ENCODE data around the gene CLEC17A. TPM values are rescaled to one million over a fixed set of nuclear protein-coding genes. Genes with fewer than 3 reads are reported as not detected.

Gene CLEC17A
- polyA plus RNA-seq, 2 of the 4 experiments (the other 2 are of a cell fraction) = not detected

DNA sequence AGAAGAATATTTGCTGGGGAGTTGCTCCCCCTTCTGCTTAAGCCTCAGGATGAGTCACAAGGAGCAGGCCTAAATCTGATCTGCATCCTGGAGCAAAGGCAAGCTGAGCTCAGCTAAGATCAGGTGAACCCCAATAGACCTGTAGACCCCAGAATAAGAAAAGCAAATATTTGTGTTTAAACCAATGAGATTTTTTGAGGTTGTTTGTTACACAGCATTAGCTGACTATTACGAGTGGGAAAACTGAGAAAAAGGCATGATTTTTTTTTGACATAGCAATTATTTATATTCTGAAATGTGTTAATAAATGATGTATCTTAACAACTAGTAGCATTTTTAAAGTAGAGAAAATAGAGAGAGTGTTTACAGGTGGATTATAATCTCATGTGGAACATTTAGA lies 46.7 kb downstream of the CLEC17A start (continued):
- TF ChIP-seq E2F6 (IDR thresholded peaks at IDR 0.05; ENCODE audit: borderline replicate concordance, low read depth) = no peak
- TF ChIP-seq USF2 (IDR thresholded peaks at IDR 0.05) = no peak

DNA sequence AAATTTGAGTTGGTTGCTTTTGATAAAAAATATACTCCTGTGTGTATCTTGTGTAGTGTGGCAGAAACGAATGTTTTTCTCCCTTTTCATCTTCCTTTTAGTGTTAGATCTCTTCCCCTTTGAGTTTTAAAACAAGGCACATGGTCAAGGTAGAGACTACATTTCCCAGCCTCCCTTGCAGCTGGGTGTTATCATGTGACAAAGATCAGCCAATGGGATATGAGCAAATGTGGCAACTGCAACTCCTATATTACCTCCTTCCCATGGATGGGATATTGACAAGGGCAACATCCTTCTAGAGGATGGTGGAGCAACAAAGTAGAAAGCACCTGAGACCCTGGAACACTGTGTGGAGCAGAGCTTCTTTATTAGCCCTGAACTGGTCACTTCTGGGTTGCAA lies 49.4 kb downstream of the CLEC17A start:
- Histone ChIP-seq H3K4me1 (no peaks in the 10 kb centered on the region), H3K9me3 (no peaks in the 10 kb centered on the region; the same call in 2 of the 3 replicates), H3K4me2 (no peak overlapping the region), H3K27ac (no peak overlapping the region), H3K4me3 (no peak overlapping the region)
- ChIA-PET CTCF (interaction anchor here (0.6 kb wide), 1 partner anchor 349 kb away, joined by 4 read pairs; no protein-coding TSS in a partner anchor), POLR2A (no interaction called here)
- TF ChIP-seq ZNF302 (CRISPR knock-in tag; IDR thresholded peaks at IDR 0.05) (no peak), USF2 (IDR thresholded peaks at IDR 0.05) (peak; percentile 25; the same call in 1 of the 2 replicates)
- DNase-seq (ENCODE audit: low read depth in 1 of 2, low spot score in 1 of 2) = peak; percentile 19 to 45
- WGBS (ENCODE audit: missing lambda C conversion rate) = 0% methylated on average over 1 of the region's 1 CpG
- FAIRE-seq = no peak
- peak in 1 of 2 experiments; percentile 40; a peak in 2 of 6 replicates for ATAC-seq

DNA sequence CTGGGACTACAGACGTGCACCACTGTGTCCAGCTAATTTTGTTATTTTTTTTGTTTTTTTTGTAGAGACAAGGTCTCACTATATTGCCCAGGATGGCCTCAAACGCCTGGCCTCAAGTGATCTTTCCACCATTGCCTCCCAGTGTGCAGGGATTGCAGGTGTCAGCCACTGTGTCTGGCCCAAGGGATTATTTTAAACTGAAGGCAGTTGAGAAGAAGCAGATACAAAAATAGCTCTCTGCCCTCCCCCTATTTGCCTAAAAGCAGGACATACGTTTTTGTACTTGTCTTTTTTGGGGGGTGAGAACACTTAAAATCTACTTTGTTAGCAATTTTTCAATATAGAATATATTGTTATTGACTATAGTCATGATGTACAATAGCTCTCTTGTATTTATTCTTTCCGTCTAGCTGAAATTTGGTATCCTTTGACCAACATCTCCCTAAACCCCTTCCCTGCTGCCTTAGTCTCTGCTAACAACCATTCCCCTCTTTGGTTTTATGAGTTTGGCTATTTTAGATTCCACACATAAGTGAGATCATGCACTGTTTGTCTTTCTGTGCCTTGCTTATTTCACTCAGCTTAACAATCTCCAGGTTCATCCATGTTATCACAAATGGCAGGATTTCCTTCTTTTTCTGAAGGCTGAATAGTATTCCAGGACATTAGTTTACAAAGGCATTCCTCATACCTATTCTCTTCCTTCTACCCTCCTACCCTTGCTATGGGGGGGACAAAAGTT lies 56.8 kb downstream of the CLEC17A start:
- 20% methylated on average over 4 of the region's 4 CpGs for WGBS (ENCODE audit: missing lambda C conversion rate)
- TF ChIP-seq HEYL (CRISPR knock-in tag; IDR thresholded peaks at IDR 0.05) (no peak), KDM5A (IDR thresholded peaks at IDR 0.05) (no peak), POLR2AphosphoS2 (conservative IDR thresholded peaks at IDR 0.05; ENCODE audit: low read length) (no peak), TFCP2L1 (CRISPR knock-in tag; IDR thresholded peaks at IDR 0.05) (no peak), ESRRA (IDR thresholded peaks at IDR 0.05; ENCODE audit: borderline replicate concordance, low read length) (no peak), CHD4 (IDR thresholded peaks at IDR 0.05; ENCODE audit: borderline replicate concordance) (no peak), ZFP36 (IDR thresholded peaks at IDR 0.05; ENCODE audit: borderline replicate concordance, partially characterized antibody) (no peak), HDAC2 (IDR thresholded peaks at IDR 0.05) (no peak), POLR2A (IDR thresholded peaks at IDR 0.05; ENCODE audit: low read length) (no peak), EHF (CRISPR knock-in tag; IDR thresholded peaks at IDR 0.05) (no peak), NPAS2 (CRISPR knock-in tag; IDR thresholded peaks at IDR 0.05; ENCODE audit: borderline replicate concordance) (no peak), REST (IDR thresholded peaks at IDR 0.05) (no peak), GATA3 (IDR thresholded peaks at IDR 0.05; ENCODE audit: borderline replicate concordance) (no peak), FOSB (CRISPR knock-in tag; IDR thresholded peaks at IDR 0.05) (no peak)
- TF ChIP-seq, protein P1, sequence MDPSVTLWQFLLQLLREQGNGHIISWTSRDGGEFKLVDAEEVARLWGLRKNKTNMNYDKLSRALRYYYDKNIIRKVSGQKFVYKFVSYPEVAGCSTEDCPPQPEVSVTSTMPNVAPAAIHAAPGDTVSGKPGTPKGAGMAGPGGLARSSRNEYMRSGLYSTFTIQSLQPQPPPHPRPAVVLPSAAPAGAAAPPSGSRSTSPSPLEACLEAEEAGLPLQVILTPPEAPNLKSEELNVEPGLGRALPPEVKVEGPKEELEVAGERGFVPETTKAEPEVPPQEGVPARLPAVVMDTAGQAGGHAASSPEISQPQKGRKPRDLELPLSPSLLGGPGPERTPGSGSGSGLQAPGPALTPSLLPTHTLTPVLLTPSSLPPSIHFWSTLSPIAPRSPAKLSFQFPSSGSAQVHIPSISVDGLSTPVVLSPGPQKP (IDR thresholded peaks at IDR 0.05; ENCODE audit: low read depth, low read length) = no peak
- TF ChIP-seq, protein P2, sequence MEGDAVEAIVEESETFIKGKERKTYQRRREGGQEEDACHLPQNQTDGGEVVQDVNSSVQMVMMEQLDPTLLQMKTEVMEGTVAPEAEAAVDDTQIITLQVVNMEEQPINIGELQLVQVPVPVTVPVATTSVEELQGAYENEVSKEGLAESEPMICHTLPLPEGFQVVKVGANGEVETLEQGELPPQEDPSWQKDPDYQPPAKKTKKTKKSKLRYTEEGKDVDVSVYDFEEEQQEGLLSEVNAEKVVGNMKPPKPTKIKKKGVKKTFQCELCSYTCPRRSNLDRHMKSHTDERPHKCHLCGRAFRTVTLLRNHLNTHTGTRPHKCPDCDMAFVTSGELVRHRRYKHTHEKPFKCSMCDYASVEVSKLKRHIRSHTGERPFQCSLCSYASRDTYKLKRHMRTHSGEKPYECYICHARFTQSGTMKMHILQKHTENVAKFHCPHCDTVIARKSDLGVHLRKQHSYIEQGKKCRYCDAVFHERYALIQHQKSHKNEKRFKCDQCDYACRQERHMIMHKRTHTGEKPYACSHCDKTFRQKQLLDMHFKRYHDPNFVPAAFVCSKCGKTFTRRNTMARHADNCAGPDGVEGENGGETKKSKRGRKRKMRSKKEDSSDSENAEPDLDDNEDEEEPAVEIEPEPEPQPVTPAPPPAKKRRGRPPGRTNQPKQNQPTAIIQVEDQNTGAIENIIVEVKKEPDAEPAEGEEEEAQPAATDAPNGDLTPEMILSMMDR (IDR thresholded peaks at IDR 0.05) = no peak
- TF ChIP-seq, protein P3, sequence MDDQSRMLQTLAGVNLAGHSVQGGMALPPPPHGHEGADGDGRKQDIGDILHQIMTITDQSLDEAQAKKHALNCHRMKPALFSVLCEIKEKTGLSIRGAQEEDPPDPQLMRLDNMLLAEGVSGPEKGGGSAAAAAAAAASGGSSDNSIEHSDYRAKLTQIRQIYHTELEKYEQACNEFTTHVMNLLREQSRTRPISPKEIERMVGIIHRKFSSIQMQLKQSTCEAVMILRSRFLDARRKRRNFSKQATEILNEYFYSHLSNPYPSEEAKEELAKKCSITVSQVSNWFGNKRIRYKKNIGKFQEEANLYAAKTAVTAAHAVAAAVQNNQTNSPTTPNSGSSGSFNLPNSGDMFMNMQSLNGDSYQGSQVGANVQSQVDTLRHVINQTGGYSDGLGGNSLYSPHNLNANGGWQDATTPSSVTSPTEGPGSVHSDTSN (IDR thresholded peaks at IDR 0.05) = no peak
- H3K4me3 ChIP-seq = no peak overlapping the region
- ATAC-seq (no peak), FAIRE-seq (no peak), DNase-seq (ENCODE audit: low read depth in 1 of 2, low spot score in 1 of 2) (no peak)
- POLR2A ChIA-PET = no interaction called here
- no peak overlapping the region for H3K4me2 ChIP-seq
- H3K9me3 ChIP-seq = no peaks in the 10 kb centered on the region; the same call in 2 of the 3 replicates
- H3K4me1 ChIP-seq = no peaks in the 10 kb centered on the region
- no peak overlapping the region for H3K27ac ChIP-seq
- CTCF ChIA-PET = no interaction called here
